ENCODE results near the gene AVPI1.
A peak's percentile ranks its signal among the peaks of the same experiment; 100 is the strongest.

DNA sequence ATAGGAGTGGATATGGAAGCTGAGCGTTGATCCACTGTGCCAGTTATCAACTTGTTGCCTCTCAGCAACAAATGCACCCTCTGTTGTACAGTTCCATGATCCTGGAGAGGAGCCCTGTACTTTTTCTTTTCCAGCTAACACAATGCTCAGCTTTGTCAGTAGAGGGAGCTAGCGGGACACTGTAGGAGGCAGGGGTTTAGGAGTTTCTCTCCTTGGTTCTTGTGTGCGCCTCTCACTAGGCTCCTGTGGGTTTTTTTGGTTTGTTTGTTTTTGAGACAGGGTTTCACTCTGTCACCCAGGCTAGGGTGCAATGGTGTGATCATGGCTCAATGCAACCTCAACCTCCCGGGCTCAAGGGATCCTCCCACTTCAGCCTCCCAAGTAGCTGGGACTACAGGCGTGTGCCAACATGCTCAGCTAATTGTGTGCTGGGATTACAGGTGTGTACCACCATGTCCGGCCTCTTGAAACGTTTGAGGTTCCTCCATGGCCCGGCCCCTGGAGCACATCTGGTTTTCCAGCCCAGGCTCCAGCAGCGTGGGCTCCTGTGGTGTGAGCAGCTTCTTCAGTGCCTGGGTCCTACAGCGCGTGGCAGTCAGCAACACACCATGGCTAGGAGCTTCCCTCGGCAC, 14.5 kb upstream of the AVPI1 start:
- TF ChIP-seq POLR2A (IDR thresholded peaks at IDR 0.05) (no peak), POLR2AphosphoS5 (IDR thresholded peaks at IDR 0.05; ENCODE audit: insufficient read depth in 1 of 2, low read depth in 1 of 2) (no peak)
- TF ChIP-seq, protein P1, sequence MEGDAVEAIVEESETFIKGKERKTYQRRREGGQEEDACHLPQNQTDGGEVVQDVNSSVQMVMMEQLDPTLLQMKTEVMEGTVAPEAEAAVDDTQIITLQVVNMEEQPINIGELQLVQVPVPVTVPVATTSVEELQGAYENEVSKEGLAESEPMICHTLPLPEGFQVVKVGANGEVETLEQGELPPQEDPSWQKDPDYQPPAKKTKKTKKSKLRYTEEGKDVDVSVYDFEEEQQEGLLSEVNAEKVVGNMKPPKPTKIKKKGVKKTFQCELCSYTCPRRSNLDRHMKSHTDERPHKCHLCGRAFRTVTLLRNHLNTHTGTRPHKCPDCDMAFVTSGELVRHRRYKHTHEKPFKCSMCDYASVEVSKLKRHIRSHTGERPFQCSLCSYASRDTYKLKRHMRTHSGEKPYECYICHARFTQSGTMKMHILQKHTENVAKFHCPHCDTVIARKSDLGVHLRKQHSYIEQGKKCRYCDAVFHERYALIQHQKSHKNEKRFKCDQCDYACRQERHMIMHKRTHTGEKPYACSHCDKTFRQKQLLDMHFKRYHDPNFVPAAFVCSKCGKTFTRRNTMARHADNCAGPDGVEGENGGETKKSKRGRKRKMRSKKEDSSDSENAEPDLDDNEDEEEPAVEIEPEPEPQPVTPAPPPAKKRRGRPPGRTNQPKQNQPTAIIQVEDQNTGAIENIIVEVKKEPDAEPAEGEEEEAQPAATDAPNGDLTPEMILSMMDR (IDR thresholded peaks at IDR 0.05): peak; percentile 54 to 77 (median 72)
